Activated CD4-positive, CD25-positive, alpha-beta regulatory T cell treated with anti-CD3 and anti-CD28 coated beads, Interleukin-2, amount 50 U/mL, for 24 hours (primary cell): Measurements from ENCODE around the gene PLCB1.

Source experiments
- ATAC-seq, 2 donors: fragments of 150-1000 bp; cut with Tn5 transposase; one replicate each; pipeline ENCODE4 v1.10.0; 2021; ENCODE audit warnings: mild to moderate bottlenecking in 1 of 2, moderate library complexity in 1 of 2

The PLCB1 gene

GRCh38 chr20:8670893-8671215 is 538.8 kb downstream of the PLCB1 start:
- ATAC-seq: no peak

DNA sequence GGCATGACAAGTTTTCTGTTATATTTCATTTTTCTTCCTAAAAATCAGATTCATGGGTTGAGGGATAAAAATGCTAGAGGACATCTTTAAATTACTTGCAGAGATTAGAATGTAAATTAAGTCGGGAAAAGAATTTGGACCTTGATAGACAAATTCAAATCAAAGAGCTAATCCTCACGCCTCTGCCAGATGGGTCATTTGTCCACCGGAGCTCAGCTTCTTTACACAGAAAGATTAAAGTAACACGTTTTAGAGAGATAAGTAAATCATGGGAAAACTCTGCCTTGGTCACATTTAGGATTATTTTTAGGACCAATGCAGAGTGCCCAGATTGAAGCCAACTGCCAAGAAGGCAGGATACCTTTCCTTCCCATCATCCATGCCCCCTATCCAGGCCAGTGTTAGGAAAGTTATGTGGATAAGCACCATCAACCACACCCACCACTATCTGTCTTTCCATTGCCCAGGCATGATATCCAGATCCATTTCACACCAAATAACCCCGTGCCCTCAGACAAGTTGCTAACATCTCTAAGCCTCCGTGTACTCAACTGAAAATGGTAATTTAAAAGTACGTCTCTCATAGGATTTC is 539.4 kb downstream of the PLCB1 start:
- ATAC-seq: no peak

DNA sequence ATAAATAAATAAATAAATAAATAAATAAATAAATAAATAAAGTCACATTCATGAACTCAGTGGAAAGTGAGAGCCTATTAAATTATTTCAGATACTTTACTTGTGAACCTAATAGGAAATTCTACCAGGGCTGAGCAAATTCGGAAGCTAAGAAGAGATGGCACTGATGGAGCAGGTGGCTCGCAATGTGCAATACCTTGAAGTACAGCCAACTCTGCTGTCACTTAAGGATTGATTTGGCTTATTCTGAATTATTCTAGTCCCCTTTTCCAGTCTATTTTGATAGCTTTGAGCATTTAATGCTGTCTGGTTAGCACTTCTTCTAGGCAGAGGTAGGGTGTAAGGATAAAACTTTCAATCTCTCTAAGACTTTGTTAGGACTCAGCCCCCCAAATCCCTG is 541.0 kb downstream of the PLCB1 start:
- ATAC-seq: no peak

- ATAC-seq: no peak
Measured at GRCh38 chr20:8675896-8676295, 543.8 kb downstream of the PLCB1 start.

DNA sequence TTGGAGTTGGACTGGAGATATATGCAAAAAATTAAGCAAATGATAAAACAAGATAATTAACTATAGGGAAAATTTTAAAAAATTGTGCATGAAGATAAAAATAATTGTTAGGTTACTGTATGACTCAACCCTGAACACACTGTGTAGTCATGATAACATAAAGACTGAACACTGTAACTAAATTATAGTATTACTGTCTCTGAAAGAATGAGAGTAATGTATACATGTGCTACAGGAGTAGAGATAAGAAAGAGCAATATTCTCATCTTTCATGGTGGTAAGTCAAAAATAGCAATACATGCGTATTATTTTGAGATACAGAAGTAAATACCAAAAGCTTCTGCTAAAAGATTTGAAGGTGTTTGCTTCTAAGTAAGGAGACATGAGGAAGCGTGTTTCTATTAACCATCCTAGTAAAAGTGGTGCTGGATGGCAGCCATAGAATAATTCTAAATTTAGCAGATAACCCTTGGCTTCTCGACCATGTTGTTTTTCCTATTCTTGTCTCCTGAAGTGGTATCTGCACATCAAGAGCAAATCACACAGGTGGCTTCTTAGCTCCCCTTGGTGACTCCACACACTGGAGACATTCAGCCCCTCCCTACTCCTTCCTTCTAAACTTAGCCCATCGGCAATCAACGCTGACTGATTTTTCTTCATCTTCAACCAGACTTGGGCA is 546.2 kb downstream of the PLCB1 start:
- ATAC-seq: no peak

DNA sequence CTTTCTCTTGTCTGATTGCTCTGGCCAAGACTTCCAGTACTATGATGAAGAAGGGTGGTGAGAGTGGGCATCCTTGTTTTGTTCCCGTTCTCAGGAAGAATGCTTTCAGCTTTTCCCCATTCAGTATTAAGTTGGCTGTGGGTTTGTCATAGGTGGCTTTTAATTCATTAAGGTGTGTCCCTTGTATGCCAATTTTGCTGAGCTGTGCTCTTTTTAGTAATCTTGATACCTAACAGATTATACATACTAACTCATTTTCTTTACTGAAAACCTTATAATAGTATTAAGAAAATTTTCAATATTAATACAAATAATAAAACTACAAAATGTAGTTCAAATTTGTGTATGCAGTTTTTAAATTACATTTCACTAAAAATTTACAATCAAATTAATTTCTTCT is 557.3 kb downstream of the PLCB1 start:
- no peak for ATAC-seq

GRCh38 chr20:8690074-8690473 is 558.0 kb downstream of the PLCB1 start:
- no peak for ATAC-seq

DNA sequence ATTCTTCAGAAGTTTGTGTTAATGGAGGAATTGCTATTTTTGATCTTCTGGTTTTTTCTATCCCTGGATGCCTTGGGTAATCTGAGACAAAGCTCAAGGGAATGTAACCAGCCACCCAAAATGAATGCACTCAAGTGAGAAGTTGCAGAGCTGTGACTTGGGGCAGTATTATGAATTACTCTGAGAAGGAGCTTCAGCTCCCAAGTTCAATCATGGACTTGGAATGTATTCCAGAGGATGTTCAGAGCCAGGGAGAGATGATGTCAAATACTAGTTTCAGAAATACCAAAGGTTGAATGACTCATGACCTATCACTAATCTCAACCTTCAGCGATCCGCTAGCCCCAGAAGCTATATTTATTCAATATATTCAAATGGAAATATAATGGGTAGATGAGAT is 561.6 kb downstream of the PLCB1 start:
- ATAC-seq: no peak

DNA sequence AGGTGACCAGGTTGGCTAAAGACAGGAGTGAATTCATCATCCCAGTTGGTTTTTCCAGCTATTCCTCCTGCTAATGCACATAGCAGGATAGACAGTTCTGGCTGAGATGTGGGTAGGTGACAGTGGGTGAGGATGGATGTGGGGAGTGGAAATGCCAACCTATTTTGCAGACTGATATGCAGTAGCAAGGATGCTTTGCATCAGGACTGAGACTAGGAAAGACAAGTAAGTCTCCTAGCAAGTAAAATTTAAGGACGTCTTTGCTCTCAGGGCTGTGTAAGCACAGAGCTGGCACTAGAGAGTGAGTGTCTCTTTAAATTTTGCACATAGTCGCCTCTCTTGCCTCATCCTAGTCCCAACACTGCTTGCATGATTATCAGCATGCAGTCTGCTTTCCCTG is 568.7 kb downstream of the PLCB1 start:
- ATAC-seq: no peak

GRCh38 chr20:8706961-8707700 is 575.1 kb downstream of the PLCB1 start:
- ATAC-seq: no peak

DNA sequence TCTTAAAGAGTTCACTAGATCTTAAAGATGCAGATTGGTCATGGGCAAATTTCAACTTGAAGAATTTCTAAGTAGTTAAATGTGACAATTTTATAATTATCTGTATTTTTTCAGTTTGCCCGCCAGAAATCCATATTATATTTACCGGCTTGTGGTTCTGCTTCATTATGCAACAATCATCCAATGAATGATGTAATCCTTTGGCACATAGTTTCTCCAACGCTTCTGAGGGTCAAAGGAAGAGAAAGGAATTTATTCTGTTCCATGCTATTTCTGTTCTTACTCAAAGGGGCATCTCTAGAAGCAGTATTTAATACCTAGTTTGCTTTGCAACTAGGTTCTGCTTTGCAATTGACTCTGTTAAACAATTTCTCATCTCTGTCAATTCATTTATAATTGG is 577.6 kb downstream of the PLCB1 start:
- no peak for ATAC-seq

DNA sequence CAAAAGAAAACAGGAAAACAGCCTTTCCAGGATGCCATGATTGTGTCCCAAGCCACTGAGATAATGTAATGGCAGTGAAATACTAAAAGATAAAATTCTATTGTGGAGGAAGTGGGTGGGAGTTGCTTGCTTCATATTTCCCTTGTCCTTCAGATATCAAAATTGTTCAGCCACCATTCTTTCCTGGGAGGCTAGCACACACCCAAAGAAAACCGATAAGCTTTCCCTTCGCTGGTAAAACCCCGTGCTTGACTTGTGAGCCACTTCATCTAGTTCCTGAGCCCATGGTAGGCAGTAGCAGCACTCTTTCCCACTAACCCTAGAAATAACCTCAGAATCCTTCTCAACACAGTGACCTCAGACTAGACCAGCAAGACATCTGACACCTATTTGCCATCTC is 579.4 kb downstream of the PLCB1 start:
- ATAC-seq: no peak

DNA sequence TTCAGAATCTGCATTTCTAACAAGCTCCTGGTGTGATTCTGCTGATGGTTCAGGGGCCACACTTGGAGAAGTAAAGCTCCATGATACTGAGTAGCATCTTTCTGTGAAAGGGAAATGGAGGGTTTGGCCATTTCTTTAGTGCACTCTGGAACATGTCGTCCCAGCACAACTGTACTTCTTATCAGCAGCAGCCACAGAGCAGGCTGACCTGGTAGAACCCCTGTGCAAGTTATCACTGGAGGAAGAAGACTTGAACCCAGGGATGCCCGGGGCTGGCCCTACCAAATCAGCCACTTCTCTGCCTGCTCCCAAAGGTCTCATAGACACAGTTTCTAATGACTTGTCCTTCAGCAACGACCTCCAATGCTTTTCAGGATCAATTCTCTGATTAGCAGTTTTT is 582.1 kb downstream of the PLCB1 start:
- ATAC-seq: no peak

- ATAC-seq: no peak
Measured at GRCh38 chr20:8718279-8718678, 586.2 kb downstream of the PLCB1 start.

DNA sequence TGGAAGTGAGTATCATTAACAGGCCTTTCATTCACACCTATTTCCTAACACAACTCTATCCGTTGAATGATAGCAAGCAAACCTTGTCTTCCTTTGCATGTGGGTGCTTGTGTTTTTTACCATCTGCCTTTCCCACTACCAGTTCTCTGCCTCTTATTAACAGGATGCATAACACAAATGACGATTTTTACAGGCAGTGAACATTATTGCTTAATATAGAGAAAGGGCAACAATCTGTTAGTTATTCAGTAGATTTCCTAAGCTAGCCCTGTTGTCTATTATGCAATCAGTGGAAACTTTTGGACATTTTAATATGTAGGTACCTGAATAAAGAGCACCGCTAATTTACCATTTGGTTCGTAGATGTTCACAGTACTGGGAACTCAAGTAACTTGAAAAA is 588.0 kb downstream of the PLCB1 start:
- no peak for ATAC-seq

GRCh38 chr20:8721098-8721497 is 589.0 kb downstream of the PLCB1 start:
- no peak for ATAC-seq

GRCh38 chr20:8722277-8722928 is 590.3 kb downstream of the PLCB1 start:
- ATAC-seq: no peak

DNA sequence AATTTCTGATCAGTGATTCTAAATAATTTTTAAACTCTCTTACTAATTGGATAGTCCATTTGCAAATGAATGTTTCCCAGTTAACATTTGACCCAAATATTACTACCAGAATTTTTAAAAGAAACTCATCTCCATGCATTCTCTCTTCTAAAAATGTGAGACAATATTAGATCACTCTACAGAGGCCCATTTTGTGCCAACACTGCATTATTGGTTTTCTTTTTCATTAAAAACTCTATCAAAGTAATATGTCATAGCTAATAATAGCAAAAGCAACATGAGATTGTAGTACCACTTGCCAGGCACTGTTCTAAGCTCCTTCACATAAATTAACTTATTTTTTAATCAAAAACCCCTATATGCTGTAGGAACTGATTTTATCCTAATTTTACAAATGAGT is 591.2 kb downstream of the PLCB1 start:
- ATAC-seq: no peak

DNA sequence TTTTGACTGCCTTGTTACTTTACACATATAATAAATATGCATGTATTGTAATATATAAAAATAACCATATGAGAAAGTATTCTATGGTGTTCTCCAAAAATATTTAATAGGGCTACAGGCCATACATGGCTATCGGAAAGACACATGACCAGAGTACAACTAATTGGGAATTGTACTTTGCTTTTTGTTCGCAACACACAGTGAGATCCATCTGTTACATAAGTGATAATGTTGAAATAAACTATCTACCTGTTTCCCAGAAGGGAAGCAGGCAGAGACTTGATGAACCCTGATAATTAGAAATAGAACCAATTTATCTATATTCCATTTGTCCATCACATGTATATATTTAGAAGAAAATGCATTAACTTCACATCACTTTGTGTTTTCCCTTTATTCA is 592.8 kb downstream of the PLCB1 start:
- ATAC-seq: no peak

- ATAC-seq: no peak
Measured at GRCh38 chr20:8726460-8726859, 594.4 kb downstream of the PLCB1 start.

GRCh38 chr20:8735014-8735413 is 602.9 kb downstream of the PLCB1 start:
- no peak for ATAC-seq

- no peak for ATAC-seq
Measured at GRCh38 chr20:8735674-8736073, 603.6 kb downstream of the PLCB1 start.

- no peak for ATAC-seq
Measured at GRCh38 chr20:8740265-8740664, 608.2 kb downstream of the PLCB1 start.
